Glutamatergic neuron (in vitro differentiated cells): Measurements from ENCODE around the gene LSMEM2. TPM values are rescaled to one million over a fixed set of nuclear protein-coding genes. Genes with fewer than 3 reads are reported as not detected.

Experiments used
- DNase-seq: peaks from one replicate; pipeline ENCODE4 v3.0.0; 2022
- H3K27ac Mint-ChIP-seq: one replicate; pipeline ENCODE4 v1.8.0; 2020; ENCODE audit warnings: mild to moderate bottlenecking, mixed read lengths, inconsistent platforms; ENCODE audit not compliant: unreplicated experiment
- H3K27me3 Mint-ChIP-seq: one replicate; pipeline ENCODE4 v1.8.0; 2020; ENCODE audit warnings: mild to moderate bottlenecking, moderate library complexity, mixed read lengths, inconsistent platforms; ENCODE audit not compliant: unreplicated experiment
- H3K36me3 Mint-ChIP-seq: one replicate; pipeline ENCODE4 v1.8.0; 2020; ENCODE audit warnings: mild to moderate bottlenecking, mixed read lengths, inconsistent platforms; ENCODE audit not compliant: unreplicated experiment
- H3K4me1 Mint-ChIP-seq: one replicate; pipeline ENCODE4 v1.8.0; 2020; ENCODE audit warnings: mild to moderate bottlenecking, low read depth, mixed read lengths, inconsistent platforms; ENCODE audit not compliant: unreplicated experiment
- H3K4me3 Mint-ChIP-seq: one replicate; pipeline ENCODE4 v1.8.0; 2020; ENCODE audit warnings: mild to moderate bottlenecking, mixed read lengths, inconsistent platforms; ENCODE audit not compliant: unreplicated experiment
- H3K9me3 Mint-ChIP-seq: one replicate; pipeline ENCODE4 v1.8.0; 2020; ENCODE audit warnings: mild to moderate bottlenecking, moderate library complexity, mixed read lengths, inconsistent platforms; ENCODE audit not compliant: unreplicated experiment
- total RNA-seq: library from RNA; stranded (reverse); fragmentation: NEBNext Ultra II Directional; extraction: Animal tissue kit (Norgen Biotek cat#: 25700); gene quantifications from one replicate; pipeline ENCODE4 v1.2.1, GENCODE V29; 2021; ENCODE audit not compliant: unreplicated experiment
- TF ChIP-seq, protein P1 (sequence below): fragments of 200-600 bp; sonication (generic); IDR thresholded peaks from one replicate; pipeline ENCODE4 v1.5.0; 2021; ENCODE audit not compliant: partially characterized antibody, unreplicated experiment

Gene LSMEM2
- total RNA-seq, 1 donor from 2014 or later, result not detected

- Mint-ChIP-seq H3K4me1 (peaks cover 15% of the 10 kb centered on the region), H3K36me3 (no peaks in the 10 kb centered on the region), H3K9me3 (peaks cover 6% of the 10 kb centered on the region), H3K4me3 (peak overlapping the region; percentile 52), H3K27me3 (peaks cover 11% of the 10 kb centered on the region), H3K27ac (no peak overlapping the region)
- TF ChIP-seq, protein P1, sequence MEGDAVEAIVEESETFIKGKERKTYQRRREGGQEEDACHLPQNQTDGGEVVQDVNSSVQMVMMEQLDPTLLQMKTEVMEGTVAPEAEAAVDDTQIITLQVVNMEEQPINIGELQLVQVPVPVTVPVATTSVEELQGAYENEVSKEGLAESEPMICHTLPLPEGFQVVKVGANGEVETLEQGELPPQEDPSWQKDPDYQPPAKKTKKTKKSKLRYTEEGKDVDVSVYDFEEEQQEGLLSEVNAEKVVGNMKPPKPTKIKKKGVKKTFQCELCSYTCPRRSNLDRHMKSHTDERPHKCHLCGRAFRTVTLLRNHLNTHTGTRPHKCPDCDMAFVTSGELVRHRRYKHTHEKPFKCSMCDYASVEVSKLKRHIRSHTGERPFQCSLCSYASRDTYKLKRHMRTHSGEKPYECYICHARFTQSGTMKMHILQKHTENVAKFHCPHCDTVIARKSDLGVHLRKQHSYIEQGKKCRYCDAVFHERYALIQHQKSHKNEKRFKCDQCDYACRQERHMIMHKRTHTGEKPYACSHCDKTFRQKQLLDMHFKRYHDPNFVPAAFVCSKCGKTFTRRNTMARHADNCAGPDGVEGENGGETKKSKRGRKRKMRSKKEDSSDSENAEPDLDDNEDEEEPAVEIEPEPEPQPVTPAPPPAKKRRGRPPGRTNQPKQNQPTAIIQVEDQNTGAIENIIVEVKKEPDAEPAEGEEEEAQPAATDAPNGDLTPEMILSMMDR, result no peak
- DNase-seq, result no peak
These were observed 16.9 kb downstream of the LSMEM2 start for GRCh38 chr3:50295553-50296431.

DNA sequence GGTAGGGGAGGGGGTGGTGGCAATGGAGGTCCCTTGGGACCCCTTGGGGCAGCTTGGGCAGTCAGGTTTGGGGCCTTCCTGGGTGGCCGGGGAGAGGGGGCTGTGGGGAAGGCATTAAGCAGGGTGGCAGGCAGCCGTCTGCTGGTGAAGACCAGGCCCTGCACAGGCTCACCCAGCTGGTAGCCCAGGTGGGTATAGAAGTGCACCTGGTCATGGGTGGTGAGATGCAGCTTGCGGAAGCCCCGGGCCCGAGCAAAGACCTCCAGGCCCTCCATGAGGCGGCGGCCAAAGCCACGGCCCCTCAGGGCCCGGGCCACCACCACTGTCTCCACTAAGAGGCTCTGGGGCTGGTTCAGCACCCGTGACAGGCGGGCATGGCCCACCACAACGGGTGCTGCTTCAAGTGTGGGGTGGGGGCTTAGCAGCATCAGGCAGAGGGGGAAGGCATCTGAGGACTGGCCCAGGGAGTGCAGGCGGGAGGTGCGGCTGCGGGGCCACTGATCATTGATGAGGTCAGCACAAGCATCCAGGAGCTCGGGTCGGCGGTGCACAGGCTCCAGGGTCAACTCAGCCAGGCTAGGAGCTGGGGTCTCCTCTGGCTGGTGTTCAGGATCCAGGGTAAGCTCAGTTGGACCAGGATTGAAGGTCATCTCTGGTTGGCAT lies 18.0 kb downstream of the LSMEM2 start:
- Mint-ChIP-seq H3K4me3 (no peak overlapping the region), H3K4me1 (peaks cover 12% of the 10 kb centered on the region), H3K36me3 (no peaks in the 10 kb centered on the region), H3K9me3 (peaks cover 6% of the 10 kb centered on the region), H3K27me3 (peaks cover 15% of the 10 kb centered on the region), H3K27ac (no peak overlapping the region)
- TF ChIP-seq, protein P1, result no peak
- DNase-seq, result no peak

GRCh38 chr3:50297384-50297775 lies 18.5 kb downstream of the LSMEM2 start:
- Mint-ChIP-seq H3K4me1 (peaks cover 12% of the 10 kb centered on the region), H3K4me3 (no peak overlapping the region), H3K36me3 (no peaks in the 10 kb centered on the region), H3K27me3 (peaks cover 18% of the 10 kb centered on the region), H3K27ac (no peak overlapping the region), H3K9me3 (peaks cover 6% of the 10 kb centered on the region)
- DNase-seq, result no peak
- TF ChIP-seq, protein P1, result no peak

- H3K27ac Mint-ChIP-seq, result no peak overlapping the region
- H3K9me3 Mint-ChIP-seq, result peaks cover 3% of the 10 kb centered on the region
- H3K36me3 Mint-ChIP-seq, result no peaks in the 10 kb centered on the region
- peak overlapping the region; percentile 93 for H3K4me3 Mint-ChIP-seq
- H3K4me1 Mint-ChIP-seq, result peaks cover 8% of the 10 kb centered on the region
- TF ChIP-seq, protein P1, result no peak
- no peak for DNase-seq
- H3K27me3 Mint-ChIP-seq, result peaks cover 16% of the 10 kb centered on the region
These were observed 19.2 kb downstream of the LSMEM2 start for GRCh38 chr3:50297896-50298725.
